ENCODE results near the gene VSX2. TPM values are rescaled to one million over a fixed set of nuclear protein-coding genes. Genes with fewer than 3 reads are reported as not detected.

The VSX2 gene
- total and polyA plus RNA-seq, 2 experiments from 2014 or later = 0.49 to 0.52 TPM

GRCh38 chr14:74202113-74202512, 37.1 kb upstream of the VSX2 start:
- ATAC-seq = no peak
- Mint-ChIP-seq H3K27me3 (ENCODE audit: insufficient read depth, low read depth, poor library complexity) (peaks cover 2% of the 10 kb centered on the region), H3K4me3 (no peak overlapping the region), H3K27ac (no peak overlapping the region), H3K4me1 (no peaks in the 10 kb centered on the region), H3K9me3 (no peaks in the 10 kb centered on the region), H3K36me3 (ENCODE audit: low read depth) (0 out of 3 replicates have a peak, but pooled peaks cover 6% of the 10 kb centered on the region)
- Histone ChIP-seq H3K4me3 (no peak overlapping the region), H3K4me1 (ENCODE audit: insufficient read depth) (no peaks in the 10 kb centered on the region; the same call in 1 of the 2 replicates), H4K20me1 (replicated peaks; ENCODE audit: insufficient read depth) (no peaks in the 10 kb centered on the region; the same call in 1 of the 2 replicates), H3K27me3 (ENCODE audit: insufficient read depth) (no peaks in the 10 kb centered on the region), H3K79me2 (replicated peaks; ENCODE audit: insufficient read depth) (no peaks in the 10 kb centered on the region), H3K9me2 (ENCODE audit: insufficient read depth) (no peaks in the 10 kb centered on the region), H3K4me2 (no peak overlapping the region), H3F3A (replicated peaks; ENCODE audit: low read depth) (no peaks in the 10 kb centered on the region), H2AFZ (no peak overlapping the region), H3K36me3 (ENCODE audit: insufficient read depth) (peaks cover 6% of the 10 kb centered on the region; the same call in 1 of the 2 replicates), H3K27ac (ENCODE audit: low read depth) (no peak overlapping the region)
- TF ChIP-seq EZH2phosphoT487 (IDR thresholded peaks at IDR 0.05; ENCODE audit: unreplicated experiment) (no peak), CREB1 (CRISPR knock-in tag; IDR thresholded peaks at IDR 0.05; ENCODE audit: low read depth) (no peak), EZH2 (IDR thresholded peaks at IDR 0.05; ENCODE audit: low read depth, unreplicated experiment) (no peak), JUNB (IDR thresholded peaks at IDR 0.05; ENCODE audit: unreplicated experiment) (no peak), STAT1 (IDR thresholded peaks at IDR 0.05; ENCODE audit: unreplicated experiment) (no peak), NANOG (IDR thresholded peaks at IDR 0.05; ENCODE audit: borderline replicate concordance) (no peak), CTCF (conservative IDR thresholded peaks at IDR 0.05; ENCODE audit: low read depth in 2 of 2) (no peak), POLR2AphosphoS5 (IDR thresholded peaks at IDR 0.05; ENCODE audit: low read depth) (no peak)
- TF ChIP-seq, protein P1, sequence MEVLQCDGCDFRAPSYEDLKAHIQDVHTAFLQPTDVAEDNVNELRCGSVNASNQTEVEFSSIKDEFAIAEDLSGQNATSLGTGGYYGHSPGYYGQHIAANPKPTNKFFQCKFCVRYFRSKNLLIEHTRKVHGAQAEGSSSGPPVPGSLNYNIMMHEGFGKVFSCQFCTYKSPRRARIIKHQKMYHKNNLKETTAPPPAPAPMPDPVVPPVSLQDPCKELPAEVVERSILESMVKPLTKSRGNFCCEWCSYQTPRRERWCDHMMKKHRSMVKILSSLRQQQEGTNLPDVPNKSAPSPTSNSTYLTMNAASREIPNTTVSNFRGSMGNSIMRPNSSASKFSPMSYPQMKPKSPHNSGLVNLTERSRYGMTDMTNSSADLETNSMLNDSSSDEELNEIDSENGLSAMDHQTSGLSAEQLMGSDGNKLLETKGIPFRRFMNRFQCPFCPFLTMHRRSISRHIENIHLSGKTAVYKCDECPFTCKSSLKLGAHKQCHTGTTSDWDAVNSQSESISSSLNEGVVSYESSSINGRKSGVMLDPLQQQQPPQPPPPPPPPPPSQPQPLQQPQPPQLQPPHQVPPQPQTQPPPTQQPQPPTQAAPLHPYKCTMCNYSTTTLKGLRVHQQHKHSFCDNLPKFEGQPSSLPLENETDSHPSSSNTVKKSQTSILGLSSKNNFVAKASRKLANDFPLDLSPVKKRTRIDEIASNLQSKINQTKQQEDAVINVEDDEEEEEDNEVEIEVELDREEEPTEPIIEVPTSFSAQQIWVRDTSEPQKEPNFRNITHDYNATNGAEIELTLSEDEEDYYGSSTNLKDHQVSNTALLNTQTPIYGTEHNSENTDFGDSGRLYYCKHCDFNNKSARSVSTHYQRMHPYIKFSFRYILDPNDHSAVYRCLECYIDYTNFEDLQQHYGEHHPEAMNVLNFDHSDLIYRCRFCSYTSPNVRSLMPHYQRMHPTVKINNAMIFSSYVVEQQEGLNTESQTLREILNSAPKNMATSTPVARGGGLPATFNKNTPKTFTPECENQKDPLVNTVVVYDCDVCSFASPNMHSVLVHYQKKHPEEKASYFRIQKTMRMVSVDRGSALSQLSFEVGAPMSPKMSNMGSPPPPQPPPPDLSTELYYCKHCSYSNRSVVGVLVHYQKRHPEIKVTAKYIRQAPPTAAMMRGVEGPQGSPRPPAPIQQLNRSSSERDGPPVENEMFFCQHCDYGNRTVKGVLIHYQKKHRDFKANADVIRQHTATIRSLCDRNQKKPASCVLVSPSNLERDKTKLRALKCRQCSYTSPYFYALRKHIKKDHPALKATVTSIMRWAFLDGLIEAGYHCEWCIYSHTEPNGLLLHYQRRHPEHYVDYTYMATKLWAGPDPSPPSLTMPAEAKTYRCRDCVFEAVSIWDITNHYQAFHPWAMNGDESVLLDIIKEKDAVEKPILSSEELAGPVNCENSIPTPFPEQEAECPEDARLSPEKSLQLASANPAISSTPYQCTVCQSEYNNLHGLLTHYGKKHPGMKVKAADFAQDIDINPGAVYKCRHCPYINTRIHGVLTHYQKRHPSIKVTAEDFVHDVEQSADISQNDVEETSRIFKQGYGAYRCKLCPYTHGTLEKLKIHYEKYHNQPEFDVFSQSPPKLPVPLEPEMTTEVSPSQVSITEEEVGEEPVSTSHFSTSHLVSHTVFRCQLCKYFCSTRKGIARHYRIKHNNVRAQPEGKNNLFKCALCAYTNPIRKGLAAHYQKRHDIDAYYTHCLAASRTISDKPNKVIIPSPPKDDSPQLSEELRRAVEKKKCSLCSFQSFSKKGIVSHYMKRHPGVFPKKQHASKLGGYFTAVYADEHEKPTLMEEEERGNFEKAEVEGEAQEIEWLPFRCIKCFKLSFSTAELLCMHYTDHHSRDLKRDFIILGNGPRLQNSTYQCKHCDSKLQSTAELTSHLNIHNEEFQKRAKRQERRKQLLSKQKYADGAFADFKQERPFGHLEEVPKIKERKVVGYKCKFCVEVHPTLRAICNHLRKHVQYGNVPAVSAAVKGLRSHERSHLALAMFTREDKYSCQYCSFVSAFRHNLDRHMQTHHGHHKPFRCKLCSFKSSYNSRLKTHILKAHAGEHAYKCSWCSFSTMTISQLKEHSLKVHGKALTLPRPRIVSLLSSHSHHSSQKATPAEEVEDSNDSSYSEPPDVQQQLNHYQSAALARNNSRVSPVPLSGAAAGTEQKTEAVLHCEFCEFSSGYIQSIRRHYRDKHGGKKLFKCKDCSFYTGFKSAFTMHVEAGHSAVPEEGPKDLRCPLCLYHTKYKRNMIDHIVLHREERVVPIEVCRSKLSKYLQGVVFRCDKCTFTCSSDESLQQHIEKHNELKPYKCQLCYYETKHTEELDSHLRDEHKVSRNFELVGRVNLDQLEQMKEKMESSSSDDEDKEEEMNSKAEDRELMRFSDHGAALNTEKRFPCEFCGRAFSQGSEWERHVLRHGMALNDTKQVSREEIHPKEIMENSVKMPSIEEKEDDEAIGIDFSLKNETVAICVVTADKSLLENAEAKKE (CRISPR knock-in tag; IDR thresholded peaks at IDR 0.05) = no peak
- DNase-seq (ENCODE audit: low spot score) = no peak
